GM19438 (cell line): ENCODE measurements around the gene ADSS2.
"Not testable (repeated sequence)": the region's sequence is repeated elsewhere in the genome, so short reads cannot be mapped to it uniquely, and the experiment has no call there.

Experiments
- ATAC-seq: cut with Tn5 transposase; IDR thresholded peaks from one replicate; pipeline ENCODE4 v1.9.1; 2021; ENCODE audit warnings: low read depth; ENCODE audit not compliant: unreplicated experiment

The ADSS2 gene

GRCh38 chr1:244400974-244401373, 50.7 kb downstream of the ADSS2 start:
- ATAC-seq, result no peak

GRCh38 chr1:244397131-244397530, 54.6 kb downstream of the ADSS2 start:
- ATAC-seq, result no peak

- no peak for ATAC-seq
Observed at GRCh38 chr1:244395965-244396364, 55.7 kb downstream of the ADSS2 start.

DNA sequence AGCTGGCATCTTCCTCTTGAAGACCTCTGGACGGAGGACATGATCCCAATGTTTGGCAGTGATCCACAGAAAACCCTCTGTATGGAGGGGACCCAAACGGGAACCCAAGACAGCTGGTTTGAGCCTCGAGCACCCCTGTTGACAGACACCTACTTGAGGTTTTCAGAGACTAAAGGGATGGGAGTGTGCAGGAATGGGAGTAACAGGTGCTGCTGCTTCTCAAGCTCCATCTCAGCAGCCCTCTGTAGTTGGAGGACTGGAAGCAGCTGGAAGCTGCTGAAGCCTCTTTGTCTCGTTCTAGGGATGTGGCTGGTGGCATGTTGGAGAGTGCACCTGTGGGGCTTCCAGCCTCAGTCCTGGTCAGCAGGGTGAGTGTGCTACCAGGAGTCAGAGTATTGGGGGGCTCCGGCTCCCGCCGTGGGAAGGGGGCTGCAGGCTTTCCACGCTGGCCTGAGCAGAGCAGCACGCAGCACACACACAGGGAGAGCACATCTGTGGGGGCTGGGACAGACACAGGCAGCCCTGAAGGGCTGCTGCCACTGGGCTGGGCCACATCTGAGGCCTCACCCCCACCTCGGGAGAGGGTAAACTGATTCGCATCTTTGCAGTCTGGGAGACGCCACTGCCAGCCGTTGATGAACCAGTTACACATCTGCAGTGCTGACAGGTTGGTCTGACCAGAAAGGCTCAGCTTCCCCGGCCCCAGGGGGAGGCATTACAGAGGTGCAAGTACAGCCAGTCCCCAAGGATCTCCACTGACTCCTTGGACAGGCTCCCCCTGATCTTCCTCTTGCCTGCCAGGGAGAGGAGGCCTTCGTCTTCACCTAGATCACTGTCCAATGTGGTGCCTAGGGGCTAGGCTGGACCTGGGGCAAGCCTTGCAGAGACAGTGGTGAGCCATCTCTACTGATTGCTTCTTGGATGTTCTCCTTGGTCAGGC, 56.6 kb downstream of the ADSS2 start:
- no peak for ATAC-seq

- no peak for ATAC-seq
Observed at GRCh38 chr1:244394346-244394745, 57.4 kb downstream of the ADSS2 start.

GRCh38 chr1:244393604-244394176, 58.0 kb downstream of the ADSS2 start:
- ATAC-seq, result no peak

DNA sequence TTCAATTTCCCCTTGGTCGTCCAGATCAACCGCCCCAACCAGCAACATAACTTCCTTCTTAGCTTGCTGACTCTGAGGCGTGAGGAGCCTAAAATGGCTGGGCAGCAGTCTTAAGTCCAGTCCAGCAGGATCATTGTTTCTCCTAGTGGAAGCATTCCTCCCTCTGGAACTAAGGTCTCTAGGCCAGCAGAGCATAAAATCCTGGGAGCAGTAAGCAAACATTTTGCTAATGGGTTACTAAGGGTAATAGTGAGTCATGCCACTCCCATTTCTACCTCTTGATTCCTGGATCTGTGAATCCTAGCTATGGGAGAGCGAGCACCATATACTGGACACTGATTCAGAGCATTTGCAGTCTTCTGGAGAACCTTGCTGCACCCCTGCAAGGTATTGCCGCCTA, 59.9 kb downstream of the ADSS2 start:
- ATAC-seq, result no peak

GRCh38 chr1:244388961-244389360, 62.7 kb downstream of the ADSS2 start:
- no peak for ATAC-seq

GRCh38 chr1:244387415-244387814, 64.3 kb downstream of the ADSS2 start:
- no peak for ATAC-seq

- no peak for ATAC-seq
Observed at GRCh38 chr1:244386595-244386994, 65.1 kb downstream of the ADSS2 start.

GRCh38 chr1:244384066-244384465, 67.6 kb downstream of the ADSS2 start:
- no peak for ATAC-seq

DNA sequence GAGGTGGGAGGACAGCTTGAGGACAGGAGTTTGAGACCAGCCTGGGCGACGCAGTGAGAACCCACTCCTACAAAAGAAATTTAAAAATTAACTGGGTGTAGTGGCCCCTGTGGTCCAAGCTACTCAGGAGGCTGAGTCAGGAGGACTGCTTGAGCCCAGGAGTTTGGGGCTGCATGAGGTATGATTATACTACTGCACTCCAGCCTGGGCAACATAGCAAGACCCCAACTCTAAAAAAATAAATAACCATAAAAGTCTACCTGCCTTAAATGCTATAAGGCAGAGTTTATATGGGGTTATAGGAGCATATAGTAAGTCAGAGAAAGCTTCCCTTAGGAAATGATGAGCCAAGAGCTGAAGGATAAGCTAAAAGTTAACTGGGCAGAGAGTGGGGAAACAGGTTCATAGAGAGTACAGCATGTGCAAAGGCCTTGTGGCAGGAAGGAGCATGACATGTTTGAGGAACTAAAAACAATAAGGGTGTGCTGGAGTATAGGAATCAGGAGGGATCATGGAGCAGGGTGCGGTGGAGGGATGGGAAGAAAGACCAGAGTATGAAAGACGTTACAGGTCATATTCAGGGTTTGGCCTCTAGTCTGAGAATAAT, 68.3 kb downstream of the ADSS2 start:
- no peak for ATAC-seq

GRCh38 chr1:244381878-244382565, 69.7 kb downstream of the ADSS2 start:
- ATAC-seq, result no peak

DNA sequence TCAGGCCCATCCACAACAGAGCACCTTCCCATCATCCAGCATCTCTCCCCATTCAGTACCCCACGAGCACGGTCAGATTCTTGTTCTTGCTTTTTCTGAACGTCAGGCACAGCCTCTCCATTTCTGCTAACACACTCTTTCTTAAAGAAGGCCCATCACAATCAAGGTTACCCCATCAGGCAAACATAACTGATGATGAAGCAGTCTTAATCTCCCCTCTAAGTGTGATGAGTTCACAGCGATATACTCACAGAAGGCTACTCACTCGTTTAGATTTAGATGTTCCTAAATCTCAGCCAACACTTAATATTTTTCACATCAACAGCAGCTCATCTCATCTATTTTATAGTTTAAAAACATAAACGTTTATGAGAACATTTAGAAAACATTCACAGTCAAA, 75.6 kb downstream of the ADSS2 start:
- ATAC-seq, result no peak

- ATAC-seq, result no peak
Observed at GRCh38 chr1:244375051-244375450, 76.7 kb downstream of the ADSS2 start.

DNA sequence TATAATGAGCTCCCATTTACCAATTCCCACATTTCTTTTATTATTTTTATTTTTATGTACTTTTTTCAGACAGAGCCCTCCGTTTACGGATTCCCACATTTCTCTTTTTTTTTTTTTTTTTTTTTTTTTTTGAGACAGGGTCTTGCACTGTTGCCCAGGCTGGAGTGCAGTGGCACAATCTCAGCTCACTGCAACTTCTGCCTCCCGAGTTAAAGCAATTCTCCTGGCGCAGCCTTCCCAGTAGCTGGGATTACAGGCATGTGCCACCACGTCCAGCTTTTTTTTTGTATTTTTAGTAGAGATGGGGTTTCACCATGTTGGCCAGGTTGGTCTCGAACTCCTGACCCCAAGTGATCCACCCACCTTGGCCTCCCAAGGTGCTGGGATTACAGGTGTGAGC, 77.2 kb downstream of the ADSS2 start:
- ATAC-seq, result not testable (repeated sequence)

GRCh38 chr1:244371242-244372141, 80.2 kb downstream of the ADSS2 start:
- ATAC-seq, result no peak

DNA sequence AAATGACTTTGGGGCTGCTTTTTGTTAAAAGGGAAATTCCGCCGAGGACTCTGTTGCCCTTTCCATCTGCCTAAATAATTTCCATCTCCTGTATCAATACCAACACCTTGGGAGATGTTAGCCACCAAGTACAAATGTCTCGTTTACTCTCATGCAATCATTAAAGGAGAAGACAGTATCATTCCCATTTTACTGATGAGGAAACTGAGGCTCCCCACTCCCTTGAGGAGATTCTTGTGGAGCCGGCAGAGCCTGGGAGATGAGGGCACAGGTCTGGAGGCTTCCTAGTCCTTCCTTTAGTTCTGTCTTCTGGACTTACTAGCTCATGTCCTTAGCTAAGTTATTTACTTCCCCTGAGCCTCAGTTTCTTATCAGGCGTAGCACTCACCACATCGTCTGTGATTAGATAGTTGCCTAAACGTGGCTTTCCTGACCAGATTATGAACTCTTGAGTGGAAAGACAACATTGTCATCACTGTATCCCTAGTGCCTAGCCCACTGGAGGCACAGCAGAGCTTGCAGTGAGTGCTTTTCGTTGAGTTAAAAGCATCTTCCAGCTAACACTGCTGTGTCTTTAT, 81.6 kb downstream of the ADSS2 start:
- no peak for ATAC-seq

DNA sequence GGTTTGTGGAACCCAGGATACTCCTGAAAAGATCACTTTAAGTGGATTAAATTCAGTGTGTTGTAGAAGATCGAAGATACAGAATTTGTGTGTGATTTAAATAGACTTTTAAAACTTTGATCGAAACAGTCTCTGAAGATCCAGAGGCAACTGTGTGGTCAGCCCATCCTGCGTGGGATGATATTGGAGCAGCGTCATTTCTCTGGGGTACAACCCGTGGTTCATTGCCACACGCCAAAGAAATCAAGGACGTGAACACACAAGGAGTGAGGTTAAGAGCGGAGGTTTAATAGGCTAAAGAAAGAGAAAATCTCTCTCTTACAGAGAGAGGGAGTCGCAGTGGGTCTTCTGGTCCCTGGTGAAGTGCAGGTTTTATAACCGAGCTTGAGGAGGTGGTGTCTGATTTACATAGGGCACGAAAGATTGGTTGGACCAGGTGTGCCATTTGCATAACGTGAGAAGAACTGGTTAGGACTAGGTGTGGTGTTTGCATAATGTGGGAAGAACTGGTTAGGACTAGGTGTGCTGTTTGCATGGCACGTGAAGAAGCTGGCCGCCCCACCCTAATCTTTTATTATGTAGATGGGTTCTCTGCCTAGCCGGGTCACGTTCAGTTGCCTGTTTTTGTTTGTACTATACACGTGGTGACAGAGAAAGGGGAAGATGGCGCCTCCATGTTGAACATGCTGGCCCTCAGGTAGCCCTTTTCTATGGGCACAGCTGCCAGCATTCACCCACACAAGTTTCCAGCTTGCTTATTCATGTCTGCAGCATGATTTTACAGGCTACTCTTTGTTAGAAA, 82.3 kb downstream of the ADSS2 start:
- no peak for ATAC-seq
